ENCODE measurements around the gene COG7. TPM values are rescaled to one million over a fixed set of nuclear protein-coding genes. Genes with fewer than 3 reads are reported as not detected.

The COG7 gene
- total RNA-seq, 1 experiment from 2014 or later: 13.5 TPM

GRCh38 chr16:23342083-23342640 is 110.8 kb downstream of the COG7 start:
- TF ChIP-seq EZH2 (IDR thresholded peaks at IDR 0.05; ENCODE audit: low read length, unreplicated experiment) (no peak), CTCF (conservative IDR thresholded peaks at IDR 0.05; ENCODE audit: low read depth, low read length) (no peak), EZH2phosphoT487 (IDR thresholded peaks at IDR 0.05; ENCODE audit: borderline replicate concordance, low read length) (no peak)
- H3K4me1 ChIP-seq (ENCODE audit: insufficient read depth, low read length): no peaks in the 10 kb centered on the region
- H3K9me3 ChIP-seq (ENCODE audit: low read length): no peaks in the 10 kb centered on the region
- no peak overlapping the region for H3K27ac ChIP-seq (ENCODE audit: low read length)
- H3K9me2 ChIP-seq (replicated peaks; ENCODE audit: low read length): no peaks in the 10 kb centered on the region
- H4K20me1 ChIP-seq (ENCODE audit: low read length): no peaks in the 10 kb centered on the region
- ChIA-PET CTCF (no interaction called here), POLR2A (ENCODE audit: unreplicated experiment) (no interaction called here)
- H3K36me3 ChIP-seq (ENCODE audit: low read depth, low read length): no peaks in the 10 kb centered on the region
- H3K27me3 ChIP-seq (ENCODE audit: low read length): no peaks in the 10 kb centered on the region
- intact Hi-C loops (cut with micrococcal nuclease): no loop called here
- no peaks in the 10 kb centered on the region for H3F3A ChIP-seq (ENCODE audit: low read length, unreplicated experiment)
- no peaks in the 10 kb centered on the region for H3K79me2 ChIP-seq (ENCODE audit: low read length)
- no peak overlapping the region for H3K4me3 ChIP-seq (ENCODE audit: low read length)
- no peak for DNase-seq
- BruUV-seq (replicated peaks): no TSS peak
- no peak for ATAC-seq
- H3K9ac ChIP-seq (ENCODE audit: low read length): no peak overlapping the region
- H3K4me2 ChIP-seq (ENCODE audit: low read length): no peak overlapping the region
- no peak overlapping the region for H2AFZ ChIP-seq (ENCODE audit: low read length)

- Histone ChIP-seq H3F3A (ENCODE audit: low read length, unreplicated experiment) (no peaks in the 10 kb centered on the region), H3K9me2 (replicated peaks; ENCODE audit: low read length) (no peaks in the 10 kb centered on the region), H3K79me2 (ENCODE audit: low read length) (no peaks in the 10 kb centered on the region), H4K20me1 (ENCODE audit: low read length) (no peaks in the 10 kb centered on the region), H3K9ac (ENCODE audit: low read length) (no peak overlapping the region), H3K4me2 (ENCODE audit: low read length) (no peak overlapping the region), H3K4me1 (ENCODE audit: insufficient read depth, low read length) (peaks cover 12% of the 10 kb centered on the region), H3K4me3 (ENCODE audit: low read length) (no peak overlapping the region), H3K9me3 (ENCODE audit: low read length) (no peaks in the 10 kb centered on the region), H3K27ac (ENCODE audit: low read length) (no peak overlapping the region), H3K27me3 (ENCODE audit: low read length) (no peaks in the 10 kb centered on the region), H2AFZ (ENCODE audit: low read length) (no peak overlapping the region), H3K36me3 (ENCODE audit: low read depth, low read length) (no peaks in the 10 kb centered on the region)
- CTCF ChIA-PET: no interaction called here
- ATAC-seq: no peak
- TF ChIP-seq CTCF (conservative IDR thresholded peaks at IDR 0.05; ENCODE audit: low read depth, low read length) (no peak), EZH2 (IDR thresholded peaks at IDR 0.05; ENCODE audit: low read length, unreplicated experiment) (no peak), EZH2phosphoT487 (IDR thresholded peaks at IDR 0.05; ENCODE audit: borderline replicate concordance, low read length) (no peak)
- POLR2A ChIA-PET (ENCODE audit: unreplicated experiment): no interaction called here
- no TSS peak for BruUV-seq (replicated peaks)
- DNase-seq: peak; percentile 46
- intact Hi-C loops (cut with micrococcal nuclease): no loop called here
Measured at GRCh38 chr16:23339787-23340186, 113.2 kb downstream of the COG7 start.

Other genes with a start within 250 kb of the COG7 start
- 2.9 and 4.1 TPM in 2 replicates for gene SCNN1B, start 150.9 kb downstream of the COG7 start, total RNA-seq (2014; rRNA removed)
- 26.5 and 29.0 TPM in 2 replicates for gene GGA2, start 57.3 kb upstream of the COG7 start, total RNA-seq (2014; rRNA removed)
- gene EARS2, start 104.2 kb upstream of the COG7 start, total RNA-seq (2014; rRNA removed): 23.7 and 31.6 TPM in 2 replicates
- gene UBFD1, start 104.5 kb upstream of the COG7 start, total RNA-seq (2014; rRNA removed): 69.7 and 85.3 TPM in 2 replicates
- gene NDUFAB1, start 143.1 kb upstream of the COG7 start, total RNA-seq (2014; rRNA removed): 158 and 228 TPM in 2 replicates
- 4.9 and 7.0 TPM in 2 replicates for gene PALB2, start 188.1 kb upstream of the COG7 start, total RNA-seq (2014; rRNA removed)
- gene DCTN5, start 188.3 kb upstream of the COG7 start, total RNA-seq (2014; rRNA removed): 19.7 and 29.1 TPM in 2 replicates
- gene PLK1, start 225.7 kb upstream of the COG7 start, total RNA-seq (2014; rRNA removed): 58.6 and 67.8 TPM in 2 replicates